Coronary artery (tissue), 2 donors: ENCODE data around the gene SLC6A11.

Experiments used
- DNase-seq: peaks from one replicate; pipeline ENCODE4 v3.0.0-alpha.2; 2017; ENCODE audit warnings: low spot score
- H3K27ac ChIP-seq, 2 donors: fragments of 200-600 bp; sonication (generic); one replicate each; pipeline ENCODE4 v1.5.1; 2016 to 2019
- H3K4me3 ChIP-seq: fragments of 200-600 bp; sonication (generic); 2 replicates; pipeline ENCODE4 v1.5.1; 2016; ENCODE audit warnings: mild to moderate bottlenecking, moderate library complexity
- CTCF ChIP-seq: fragments of 200-600 bp; sonication (generic); IDR thresholded peaks from one replicate; pipeline ENCODE4 v1.5.1; 2019; ENCODE audit warnings: antibody characterized with exemption

Gene SLC6A11

GRCh38 chr3:10928961-10929471, 113.0 kb downstream of the SLC6A11 start:
- DNase-seq: peak; percentile 63
- H3K4me3 ChIP-seq: no peak overlapping the region
- H3K27ac ChIP-seq: no peak overlapping the region
- TF ChIP-seq CTCF: no peak

GRCh38 chr3:10929978-10930665, 114.1 kb downstream of the SLC6A11 start:
- DNase-seq: peak; percentile 54
- Histone ChIP-seq H3K4me3 (no peak overlapping the region), H3K27ac (no peak overlapping the region)
- no peak for TF ChIP-seq CTCF

- Histone ChIP-seq H3K27ac (no peak overlapping the region), H3K4me3 (no peak overlapping the region)
- no peak for DNase-seq
- no peak for TF ChIP-seq CTCF
Observed at GRCh38 chr3:10930666-10931040, 114.6 kb downstream of the SLC6A11 start.

GRCh38 chr3:10932596-10932995, 116.6 kb downstream of the SLC6A11 start:
- Histone ChIP-seq H3K4me3 (no peak overlapping the region), H3K27ac (no peak overlapping the region)
- DNase-seq: no peak
- no peak for TF ChIP-seq CTCF

- TF ChIP-seq CTCF: no peak
- Histone ChIP-seq H3K27ac (peak overlapping the region in 1 of 2 donors; percentile 49), H3K4me3 (no peak overlapping the region)
- no peak for DNase-seq
Observed at GRCh38 chr3:10933021-10933420, 117.0 kb downstream of the SLC6A11 start.

GRCh38 chr3:10933470-10933804, 117.4 kb downstream of the SLC6A11 start:
- TF ChIP-seq CTCF: no peak
- no peak for DNase-seq

GRCh38 chr3:10933805-10934481, 117.9 kb downstream of the SLC6A11 start:
- no peak for TF ChIP-seq CTCF
- DNase-seq: no peak
- no peak overlapping the region for H3K4me3 ChIP-seq
- H3K27ac ChIP-seq: peak overlapping the region in 1 of 2 donors; percentile 54

More at GRCh38 chr3:10933470-10933804, 117.4 kb downstream of the SLC6A11 start:
- H3K27ac ChIP-seq: peak overlapping the region in 1 of 2 donors; percentile 49
- no peak overlapping the region for H3K4me3 ChIP-seq
